ENCODE results near the gene IGSF9. TPM values are rescaled to one million over a fixed set of nuclear protein-coding genes. Genes with fewer than 3 reads are reported as not detected.

IGSF9 gene
- total and polyA plus RNA-seq, 2 of the 4 experiments (the other 2 are of a cell fraction), result 0.05 TPM; not detected in 1

DNA sequence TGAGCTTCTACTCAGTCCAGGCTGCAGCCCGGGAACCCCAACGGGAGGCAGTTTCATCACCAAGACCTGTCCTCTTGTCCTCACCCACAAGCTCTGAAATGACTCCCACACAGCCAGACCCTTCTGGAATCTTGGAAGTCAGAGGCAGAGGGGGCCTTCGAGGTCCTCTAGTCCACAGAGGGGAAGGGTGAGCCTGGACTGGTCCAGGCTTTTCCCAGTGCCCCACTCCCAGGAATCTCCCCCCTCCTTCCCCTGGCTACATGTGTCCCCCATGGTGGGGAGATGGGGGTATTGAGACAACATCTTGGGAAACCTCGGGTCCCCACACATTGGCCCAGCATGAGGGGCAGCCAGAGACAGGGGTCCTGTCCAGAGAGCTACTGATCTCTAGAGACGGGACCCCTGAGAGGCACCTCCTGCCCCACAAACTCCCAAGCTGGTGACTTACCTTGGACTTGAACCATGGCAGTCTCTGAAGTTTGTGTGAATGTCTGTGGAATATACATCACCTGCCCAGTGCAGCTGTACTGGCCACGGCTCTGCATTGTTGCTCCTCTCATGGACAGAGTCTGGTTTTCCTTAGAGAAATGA, 28.0 kb upstream of the IGSF9 start:
- Histone ChIP-seq H3K27me3 (ENCODE audit: control insufficient read depth, insufficient read depth, low read length) (peaks cover 27% of the 10 kb centered on the region), H3K4me3 (ENCODE audit: insufficient read depth, low read depth, low read length) (no peak overlapping the region), H4K91ac (ENCODE audit: insufficient read depth, low read depth, low read length) (no peak overlapping the region), H4K20me1 (ENCODE audit: insufficient read depth, low read length) (no peaks in the 10 kb centered on the region), H3K4me2 (ENCODE audit: low read depth, low read length) (no peak overlapping the region), H2BK120ac (ENCODE audit: low read depth, low read length) (no peak overlapping the region), H3K23ac (ENCODE audit: low read depth, low read length) (no peak overlapping the region), H3K14ac (replicated peaks; ENCODE audit: low read depth, low read length) (no peak overlapping the region), H2BK15ac (ENCODE audit: low read depth, low read length) (no peak overlapping the region), H3K4ac (ENCODE audit: low read depth, low read length) (no peak overlapping the region), H3K4me1 (ENCODE audit: control insufficient read depth, insufficient read depth, low read length) (peaks cover 2% of the 10 kb centered on the region; the same call in 1 of the 2 replicates), H3K18ac (ENCODE audit: low read depth, low read length) (no peak overlapping the region), H3K27ac (ENCODE audit: insufficient read depth, low read length) (no peak overlapping the region), H2BK20ac (ENCODE audit: low read depth, low read length) (no peak overlapping the region), H4K8ac (ENCODE audit: low read depth in 2 of 2, low read length in 2 of 2) (no peak overlapping the region), H4K5ac (ENCODE audit: low read depth, low read length) (no peak overlapping the region), H2AK9ac (replicated peaks; ENCODE audit: low read depth, low read length, poor library complexity) (no peak overlapping the region), H3K79me1 (ENCODE audit: low read depth in 1 of 2, low read length in 2 of 2) (no peaks in the 10 kb centered on the region), H3K9me3 (ENCODE audit: control insufficient read depth, insufficient read depth, low read length) (no peaks in the 10 kb centered on the region), H3K56ac (ENCODE audit: extremely low read depth, insufficient read depth, low read length) (no peak overlapping the region), H2AK5ac (ENCODE audit: low read depth, low read length) (no peak overlapping the region), H3K36me3 (ENCODE audit: control insufficient read depth, insufficient read depth, low read length) (no peaks in the 10 kb centered on the region; the same call in 1 of the 2 replicates), H3K9me1 (ENCODE audit: insufficient read depth, low read length) (peaks cover 3% of the 10 kb centered on the region; the same call in 1 of the 2 replicates), H2AFZ (replicated peaks; ENCODE audit: low read length, poor library complexity) (no peak overlapping the region), H2BK5ac (ENCODE audit: low read depth, low read length, poor library complexity, severe bottlenecking) (no peak overlapping the region), H3K9ac (ENCODE audit: low read depth, low read length) (no peak overlapping the region)
- ChIA-PET CTCF (no interaction called here), POLR2A (ENCODE audit: unreplicated experiment) (no interaction called here)
- no peak for TF ChIP-seq MAFK (IDR thresholded peaks at IDR 0.05; ENCODE audit: low read depth, low read length)
- no peak for TF ChIP-seq MAZ (IDR thresholded peaks at IDR 0.05; ENCODE audit: borderline replicate concordance, low read depth, low read length)
- TF ChIP-seq, protein P1, sequence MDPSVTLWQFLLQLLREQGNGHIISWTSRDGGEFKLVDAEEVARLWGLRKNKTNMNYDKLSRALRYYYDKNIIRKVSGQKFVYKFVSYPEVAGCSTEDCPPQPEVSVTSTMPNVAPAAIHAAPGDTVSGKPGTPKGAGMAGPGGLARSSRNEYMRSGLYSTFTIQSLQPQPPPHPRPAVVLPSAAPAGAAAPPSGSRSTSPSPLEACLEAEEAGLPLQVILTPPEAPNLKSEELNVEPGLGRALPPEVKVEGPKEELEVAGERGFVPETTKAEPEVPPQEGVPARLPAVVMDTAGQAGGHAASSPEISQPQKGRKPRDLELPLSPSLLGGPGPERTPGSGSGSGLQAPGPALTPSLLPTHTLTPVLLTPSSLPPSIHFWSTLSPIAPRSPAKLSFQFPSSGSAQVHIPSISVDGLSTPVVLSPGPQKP (IDR thresholded peaks at IDR 0.05; ENCODE audit: borderline replicate concordance, low read depth, low read length), result no peak
- no peak for TF ChIP-seq RAD21 (IDR thresholded peaks at IDR 0.05; ENCODE audit: low read length)
- no peak for TF ChIP-seq SMC3 (IDR thresholded peaks at IDR 0.05; ENCODE audit: low read depth, low read length)
- TF ChIP-seq FOS (IDR thresholded peaks at IDR 0.05; ENCODE audit: low read depth, low read length), result no peak
- no peak for TF ChIP-seq MXI1 (IDR thresholded peaks at IDR 0.05; ENCODE audit: borderline replicate concordance, low read depth, low read length)
- TF ChIP-seq CTCF (conservative IDR thresholded peaks at IDR 0.05; ENCODE audit: low read depth, low read length), result no peak
- TF ChIP-seq BHLHE40 (IDR thresholded peaks at IDR 0.05; ENCODE audit: low read depth, low read length), result no peak
- TF ChIP-seq RCOR1 (IDR thresholded peaks at IDR 0.05; ENCODE audit: insufficient replicate concordance, low read length), result no peak
- TF ChIP-seq CEBPB (IDR thresholded peaks at IDR 0.05; ENCODE audit: low read depth, low read length), result no peak
- TF ChIP-seq CHD1 (IDR thresholded peaks at IDR 0.05; ENCODE audit: low read depth, low read length), result no peak
- no peak for TF ChIP-seq USF2 (IDR thresholded peaks at IDR 0.05; ENCODE audit: low read depth, low read length)
- TF ChIP-seq NFE2L2 (IDR thresholded peaks at IDR 0.05; ENCODE audit: low read depth, low read length), result no peak
- TF ChIP-seq RFX5 (IDR thresholded peaks at IDR 0.05; ENCODE audit: low read depth, low read length), result no peak
- no peak for TF ChIP-seq POLR2A (IDR thresholded peaks at IDR 0.05; ENCODE audit: low read depth, low read length)
- intact Hi-C loops (cut with micrococcal nuclease) (no loop called here), dilution Hi-C loops (cut with HindIII; ENCODE audit: low sequenced_read_pairs, unreplicated experiment) (no loop called here), in situ Hi-C loops (cut with MboI; ENCODE audit: low sequenced_read_pairs) (no loop called here)
- WGBS, 2 experiments (ENCODE audit: extremely low coverage in 2 of 2, insufficient read length in 1 of 2), result no CpG with 5 or more reads among the region's 6 CpGs
- no peak for DNase-seq
- BruUV-seq (replicated peaks), result no TSS peak
- no peak for ATAC-seq (ENCODE audit: low read depth)

All from IMR-90 (cell line).